ENCODE data around the gene SMG1. TPM values are rescaled to one million over a fixed set of nuclear protein-coding genes. Genes with fewer than 3 reads are reported as not detected.
"Not testable (repeated sequence)": the region's sequence is repeated elsewhere in the genome, so short reads cannot be mapped to it uniquely, and the experiment has no call there.

SMG1 gene
- total and polyA plus RNA-seq, 2 donors (not counting 1 experiment from before 2014, with no cell fraction given): 30.1 to 101 TPM

GRCh38 chr16:18759598-18760520 is 166.3 kb downstream of the SMG1 start:
- H4K20me1 ChIP-seq (ENCODE audit: control insufficient read depth, extremely low read depth, insufficient read depth, low read length); H3K27me3 ChIP-seq (ENCODE audit: control insufficient read depth, insufficient read depth, low read length); H3K27ac ChIP-seq (ENCODE audit: insufficient read depth, low read length); H3K9me3 ChIP-seq (ENCODE audit: control insufficient read depth, insufficient read depth, low read depth, low read length); H3K4me3 ChIP-seq (replicated peaks in 1 of 4; ENCODE audit: control extremely low read depth in 1 of 4, insufficient read depth in 1 of 4, low read depth in 3 of 4, low read length in 4 of 4); H3K9ac ChIP-seq (ENCODE audit: insufficient read depth, low read length); H2AFZ ChIP-seq (ENCODE audit: low read length); H3K4me2 ChIP-seq (ENCODE audit: extremely low read depth, insufficient read depth, low read length); H3K36me3 ChIP-seq (ENCODE audit: control insufficient read depth, insufficient read depth, low read length); H3K4me1 ChIP-seq (ENCODE audit: control insufficient read depth, extremely low read depth, insufficient read depth, low read length); H3K79me2 ChIP-seq (ENCODE audit: control insufficient read depth, insufficient read depth, low read length): not testable (repeated sequence)
- TF ChIP-seq, protein P1, sequence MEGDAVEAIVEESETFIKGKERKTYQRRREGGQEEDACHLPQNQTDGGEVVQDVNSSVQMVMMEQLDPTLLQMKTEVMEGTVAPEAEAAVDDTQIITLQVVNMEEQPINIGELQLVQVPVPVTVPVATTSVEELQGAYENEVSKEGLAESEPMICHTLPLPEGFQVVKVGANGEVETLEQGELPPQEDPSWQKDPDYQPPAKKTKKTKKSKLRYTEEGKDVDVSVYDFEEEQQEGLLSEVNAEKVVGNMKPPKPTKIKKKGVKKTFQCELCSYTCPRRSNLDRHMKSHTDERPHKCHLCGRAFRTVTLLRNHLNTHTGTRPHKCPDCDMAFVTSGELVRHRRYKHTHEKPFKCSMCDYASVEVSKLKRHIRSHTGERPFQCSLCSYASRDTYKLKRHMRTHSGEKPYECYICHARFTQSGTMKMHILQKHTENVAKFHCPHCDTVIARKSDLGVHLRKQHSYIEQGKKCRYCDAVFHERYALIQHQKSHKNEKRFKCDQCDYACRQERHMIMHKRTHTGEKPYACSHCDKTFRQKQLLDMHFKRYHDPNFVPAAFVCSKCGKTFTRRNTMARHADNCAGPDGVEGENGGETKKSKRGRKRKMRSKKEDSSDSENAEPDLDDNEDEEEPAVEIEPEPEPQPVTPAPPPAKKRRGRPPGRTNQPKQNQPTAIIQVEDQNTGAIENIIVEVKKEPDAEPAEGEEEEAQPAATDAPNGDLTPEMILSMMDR (conservative IDR thresholded peaks at IDR 0.05 in 1 of 2, IDR thresholded peaks at IDR 0.05 in 1 of 2; ENCODE audit: low read depth in 1 of 2, low read length in 2 of 2): peak; percentile 47 to 50
- DNase-seq (ENCODE audit: low read depth in 2 of 2): peak; percentile 7 to 9

DNA sequence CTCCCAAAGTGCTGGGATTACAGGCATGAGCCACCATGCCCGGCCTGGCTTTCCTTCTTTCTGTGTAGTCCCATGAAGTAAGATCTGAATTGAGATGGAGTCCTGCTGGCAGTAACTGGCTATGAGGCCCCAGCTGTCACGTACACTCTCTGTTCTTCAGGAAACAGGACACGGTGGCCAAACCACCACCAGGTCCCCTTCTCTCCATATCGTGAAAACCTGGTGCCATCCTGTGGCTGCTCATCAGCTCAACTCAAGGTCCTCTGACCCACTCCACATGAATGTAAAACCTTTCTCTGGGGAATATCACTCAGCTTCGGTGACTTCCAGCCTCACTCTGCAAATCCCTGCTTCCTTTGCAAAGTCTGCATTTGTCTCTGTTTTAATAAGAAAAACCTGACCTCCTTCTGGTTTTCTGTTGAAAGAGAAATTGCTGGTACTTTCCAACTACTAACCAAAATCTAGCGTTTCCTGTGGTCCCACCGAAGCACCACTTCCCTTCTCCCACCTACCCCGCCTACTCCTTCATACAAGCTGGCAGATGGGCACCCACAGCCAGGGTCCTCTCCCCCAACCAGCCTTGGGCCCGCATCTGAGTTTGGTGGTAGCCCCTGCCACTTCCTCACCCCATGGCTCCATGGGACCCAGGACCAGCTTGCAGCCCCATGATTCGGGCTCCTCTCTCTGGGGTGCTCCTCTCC is 168.1 kb downstream of the SMG1 start:
- not testable (repeated sequence) for H3K79me2 ChIP-seq (ENCODE audit: control insufficient read depth, insufficient read depth, low read length); H3K9ac ChIP-seq (ENCODE audit: insufficient read depth, low read length); H3K9me3 ChIP-seq (ENCODE audit: control insufficient read depth, insufficient read depth, low read depth, low read length); H4K20me1 ChIP-seq (ENCODE audit: control insufficient read depth, extremely low read depth, insufficient read depth, low read length); H3K4me1 ChIP-seq (ENCODE audit: control insufficient read depth, extremely low read depth, insufficient read depth, low read length); H3K4me3 ChIP-seq (replicated peaks in 1 of 4; ENCODE audit: control extremely low read depth in 1 of 4, insufficient read depth in 1 of 4, low read depth in 3 of 4, low read length in 4 of 4); H3K27me3 ChIP-seq (ENCODE audit: control insufficient read depth, insufficient read depth, low read length); H2AFZ ChIP-seq (ENCODE audit: low read length); H3K36me3 ChIP-seq (ENCODE audit: control insufficient read depth, insufficient read depth, low read length); DNase-seq (ENCODE audit: low read depth in 2 of 2); H3K27ac ChIP-seq (ENCODE audit: insufficient read depth, low read length); H3K4me2 ChIP-seq (ENCODE audit: extremely low read depth, insufficient read depth, low read length)

DNA sequence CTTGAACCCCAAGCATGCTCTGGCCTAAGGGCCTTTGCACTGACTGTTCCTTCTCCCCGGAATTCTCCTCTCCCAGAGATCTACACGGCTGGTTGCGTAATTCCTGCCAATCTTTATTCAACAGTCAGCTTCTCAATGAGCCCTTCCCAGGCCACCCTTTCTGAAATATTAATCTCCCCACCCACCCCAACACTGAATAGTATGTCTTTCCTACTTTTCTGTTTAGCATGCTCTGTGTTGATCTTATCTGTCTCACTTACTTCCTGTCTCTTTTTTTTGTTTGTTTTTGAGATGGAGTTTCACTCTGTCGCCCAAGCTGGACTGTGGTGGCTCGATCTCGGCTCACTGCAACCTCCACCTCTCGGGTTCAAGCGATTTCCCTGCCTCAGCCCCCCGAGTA is 169.6 kb downstream of the SMG1 start:
- H3K4me2 ChIP-seq (ENCODE audit: extremely low read depth, insufficient read depth, low read length); H3K9ac ChIP-seq (ENCODE audit: insufficient read depth, low read length); H3K27ac ChIP-seq (ENCODE audit: insufficient read depth, low read length); H3K36me3 ChIP-seq (ENCODE audit: control insufficient read depth, insufficient read depth, low read length); H3K27me3 ChIP-seq (ENCODE audit: control insufficient read depth, insufficient read depth, low read length); DNase-seq (ENCODE audit: low read depth in 2 of 2); H2AFZ ChIP-seq (ENCODE audit: low read length); H3K9me3 ChIP-seq (ENCODE audit: control insufficient read depth, insufficient read depth, low read depth, low read length); H3K4me3 ChIP-seq (replicated peaks in 1 of 4; ENCODE audit: control extremely low read depth in 1 of 4, insufficient read depth in 1 of 4, low read depth in 3 of 4, low read length in 4 of 4); H4K20me1 ChIP-seq (ENCODE audit: control insufficient read depth, extremely low read depth, insufficient read depth, low read length); H3K4me1 ChIP-seq (ENCODE audit: control insufficient read depth, extremely low read depth, insufficient read depth, low read length); H3K79me2 ChIP-seq (ENCODE audit: control insufficient read depth, insufficient read depth, low read length): not testable (repeated sequence)

Other genes with a start within 250 kb of the SMG1 start
- gene RPS15A, start 136.1 kb downstream of the SMG1 start, total RNA-seq: 1,585 and 1,952 TPM in 2 replicates
- gene RPS15A, start 136.1 kb downstream of the SMG1 start, polyA plus RNA-seq: 3,629 and 3,828 TPM in 2 replicates
- gene ARL6IP1, start 124.9 kb downstream of the SMG1 start, total RNA-seq: 116 and 224 TPM in 2 replicates
- 119 and 264 TPM in 2 replicates for gene ARL6IP1, start 124.9 kb downstream of the SMG1 start, polyA plus RNA-seq
- gene TMC7, start 57.5 kb upstream of the SMG1 start, total RNA-seq: 0.51 and 1.5 TPM in 2 replicates
- gene TMC7, start 57.5 kb upstream of the SMG1 start, polyA plus RNA-seq: 0.18 and 0.85 TPM in 2 replicates
- gene COQ7, start 141.2 kb upstream of the SMG1 start, total RNA-seq: 19.8 and 20.5 TPM in 2 replicates
- 12.4 and 14.0 TPM in 2 replicates for gene COQ7, start 141.2 kb upstream of the SMG1 start, polyA plus RNA-seq
- 41.3 and 42.1 TPM in 2 replicates for gene ITPRIPL2, start 187.6 kb upstream of the SMG1 start, total RNA-seq
- gene ITPRIPL2, start 187.6 kb upstream of the SMG1 start, polyA plus RNA-seq: 19.8 and 23.1 TPM in 2 replicates
- 0.26 and 0.33 TPM in 2 replicates for gene SYT17, start 241.8 kb upstream of the SMG1 start, total RNA-seq
- 0.15 TPM in 1 of 2 replicates, not detected in the other for gene SYT17, start 241.8 kb upstream of the SMG1 start, polyA plus RNA-seq